Activated T-cell treated with anti-CD3 and anti-CD28 coated beads, Interleukin-2, amount 50 U/mL, for 72 hours (primary cell): ENCODE data around the gene SDR39U1. TPM values are rescaled to one million over a fixed set of nuclear protein-coding genes. Genes with fewer than 3 reads are reported as not detected.

Experiments used
- ATAC-seq, 2 donors: fragments of 150-1000 bp; cut with Tn5 transposase; replicated peaks in 1 of 2; 2 replicates each; pipeline ENCODE4 v1.10.0; 2021; ENCODE audit warnings: moderate library complexity in 2 of 2, mild to moderate bottlenecking in 1 of 2
- DNase-seq, 2 donors: peaks; one replicate each; pipeline ENCODE4 v3.0.0; 2021 to 2022; ENCODE audit warnings: mixed read lengths in 1 of 2
- H3K27ac Mint-ChIP-seq: one replicate; pipeline ENCODE4 v1.8.0; 2022; ENCODE audit warnings: mild to moderate bottlenecking, moderate library complexity, mixed read lengths
- H3K27me3 Mint-ChIP-seq: one replicate; pipeline ENCODE4 v1.8.0; 2022; ENCODE audit warnings: low read depth, mixed read lengths
- H3K36me3 Mint-ChIP-seq, 2 donors: one replicate each; pipeline ENCODE4 v1.8.0; 2022; ENCODE audit warnings: mixed read lengths in 2 of 2, mild to moderate bottlenecking in 1 of 2; ENCODE audit not compliant: insufficient read depth in 2 of 2
- H3K4me1 Mint-ChIP-seq: one replicate; pipeline ENCODE4 v1.8.0; 2022; ENCODE audit warnings: low read depth, mixed read lengths
- H3K4me3 Mint-ChIP-seq, 2 donors: one replicate each; pipeline ENCODE4 v1.8.0; 2022; ENCODE audit warnings: mild to moderate bottlenecking in 2 of 2, mixed read lengths in 2 of 2, moderate library complexity in 2 of 2
- H3K9me3 Mint-ChIP-seq, 2 donors: one replicate each; pipeline ENCODE4 v1.8.0; 2022; ENCODE audit warnings: mixed read lengths in 2 of 2
- total RNA-seq, 2 donors: library from RNA; stranded (reverse); gene quantifications; one replicate each; pipeline ENCODE4 v1.2.3, GENCODE V29; 2022

Gene SDR39U1
- total RNA-seq, 2 donors from 2014 or later: 38.5 to 44.8 TPM

GRCh38 chr14:24409192-24409591 lies 33.4 kb downstream of the SDR39U1 start:
- no peak overlapping the region for H3K27ac Mint-ChIP-seq
- no peak overlapping the region for H3K4me3 Mint-ChIP-seq
- H3K4me1 Mint-ChIP-seq: no peaks in the 10 kb centered on the region
- no peaks in the 10 kb centered on the region for H3K36me3 Mint-ChIP-seq
- H3K27me3 Mint-ChIP-seq: no peaks in the 10 kb centered on the region
- H3K9me3 Mint-ChIP-seq: no peaks in the 10 kb centered on the region
- DNase-seq (no peak), ATAC-seq (no peak)

DNA sequence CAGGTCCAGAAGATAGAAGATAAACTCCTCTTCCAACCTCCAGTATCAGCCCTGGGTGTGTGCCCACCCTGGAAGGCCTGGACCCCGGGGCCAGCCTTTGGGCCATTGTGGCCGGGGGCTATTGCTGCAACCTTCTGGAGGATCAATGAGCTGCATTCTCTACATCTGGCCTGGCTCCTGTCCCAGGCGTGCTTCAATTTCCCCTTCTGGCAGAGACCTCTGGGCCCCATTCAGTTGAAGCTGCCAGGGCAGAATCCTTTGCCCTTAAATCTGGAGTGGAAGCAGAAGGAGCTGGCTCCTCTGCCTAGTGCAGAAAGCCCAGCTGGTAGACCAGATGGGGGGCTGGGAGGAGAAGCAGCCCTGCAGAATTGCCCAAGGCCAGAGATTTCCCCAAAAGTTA lies 33.8 kb downstream of the SDR39U1 start:
- DNase-seq (no peak), ATAC-seq (no peak)
- no peak overlapping the region for H3K27ac Mint-ChIP-seq
- no peaks in the 10 kb centered on the region for H3K9me3 Mint-ChIP-seq
- no peaks in the 10 kb centered on the region for H3K27me3 Mint-ChIP-seq
- H3K36me3 Mint-ChIP-seq: no peaks in the 10 kb centered on the region
- H3K4me1 Mint-ChIP-seq: no peaks in the 10 kb centered on the region
- H3K4me3 Mint-ChIP-seq: no peak overlapping the region

- Mint-ChIP-seq H3K9me3 (no peaks in the 10 kb centered on the region), H3K27me3 (no peaks in the 10 kb centered on the region), H3K4me3 (no peak overlapping the region), H3K36me3 (no peaks in the 10 kb centered on the region), H3K27ac (no peak overlapping the region), H3K4me1 (no peaks in the 10 kb centered on the region)
- DNase-seq (no peak), ATAC-seq (no peak)
Observed at GRCh38 chr14:24407608-24408325, 34.8 kb downstream of the SDR39U1 start.

DNA sequence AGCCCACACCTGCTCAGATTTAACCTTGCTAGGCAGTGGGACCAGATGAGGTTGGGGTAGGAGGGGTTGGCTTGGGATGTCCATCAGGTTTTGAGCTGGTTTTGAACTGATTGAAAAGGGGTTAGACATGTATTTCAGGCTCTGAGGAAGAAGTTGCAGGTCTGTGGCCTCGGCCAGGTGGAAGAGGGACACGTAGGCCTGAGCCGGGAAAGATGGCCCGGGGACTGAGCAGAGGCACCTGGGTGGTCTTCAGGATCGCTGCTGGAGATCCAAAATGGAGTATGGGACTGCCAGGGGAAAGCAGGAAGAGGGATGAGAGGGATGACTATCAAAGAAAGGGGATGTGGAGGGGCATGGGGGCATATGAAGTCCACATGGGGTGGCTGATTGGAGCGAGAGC lies 36.2 kb downstream of the SDR39U1 start:
- Mint-ChIP-seq H3K27ac (no peak overlapping the region), H3K36me3 (no peaks in the 10 kb centered on the region), H3K4me3 (no peak overlapping the region), H3K9me3 (no peaks in the 10 kb centered on the region), H3K27me3 (no peaks in the 10 kb centered on the region), H3K4me1 (no peaks in the 10 kb centered on the region)
- DNase-seq (no peak), ATAC-seq (no peak)

DNA sequence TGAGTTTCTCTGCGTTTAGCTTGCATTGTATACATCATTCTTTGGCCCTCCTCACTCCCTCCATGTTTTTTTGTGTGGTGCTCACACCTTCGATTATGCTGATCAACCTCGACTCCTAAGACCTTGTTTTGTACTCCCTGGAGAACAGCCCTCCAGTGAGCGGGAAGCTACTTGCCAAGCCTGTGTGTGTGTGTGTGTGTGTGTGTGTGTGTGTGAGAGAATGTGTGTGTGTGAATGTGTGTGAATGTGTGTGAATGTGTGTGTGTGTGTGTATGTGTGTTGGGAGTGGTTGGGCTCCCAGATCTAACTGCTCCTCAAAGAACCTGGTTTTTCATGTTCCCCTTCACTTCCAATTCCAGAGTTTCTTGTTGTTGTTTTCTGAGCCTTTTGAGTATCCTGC lies 37.8 kb downstream of the SDR39U1 start:
- H3K4me3 Mint-ChIP-seq: no peak overlapping the region
- no peak for DNase-seq
- H3K4me1 Mint-ChIP-seq: no peaks in the 10 kb centered on the region
- H3K36me3 Mint-ChIP-seq: no peaks in the 10 kb centered on the region
- H3K27me3 Mint-ChIP-seq: peaks cover under 1% of the 10 kb centered on the region
- H3K27ac Mint-ChIP-seq: no peak overlapping the region
- no peaks in the 10 kb centered on the region for H3K9me3 Mint-ChIP-seq
- no peak for ATAC-seq

- Mint-ChIP-seq H3K27ac (no peak overlapping the region), H3K27me3 (peaks cover 6% of the 10 kb centered on the region), H3K4me3 (no peak overlapping the region), H3K36me3 (no peaks in the 10 kb centered on the region), H3K4me1 (peaks cover 7% of the 10 kb centered on the region), H3K9me3 (no peaks in the 10 kb centered on the region)
- no peak for DNase-seq
- no peak for ATAC-seq
Observed at GRCh38 chr14:24403294-24403998, 39.1 kb downstream of the SDR39U1 start.

DNA sequence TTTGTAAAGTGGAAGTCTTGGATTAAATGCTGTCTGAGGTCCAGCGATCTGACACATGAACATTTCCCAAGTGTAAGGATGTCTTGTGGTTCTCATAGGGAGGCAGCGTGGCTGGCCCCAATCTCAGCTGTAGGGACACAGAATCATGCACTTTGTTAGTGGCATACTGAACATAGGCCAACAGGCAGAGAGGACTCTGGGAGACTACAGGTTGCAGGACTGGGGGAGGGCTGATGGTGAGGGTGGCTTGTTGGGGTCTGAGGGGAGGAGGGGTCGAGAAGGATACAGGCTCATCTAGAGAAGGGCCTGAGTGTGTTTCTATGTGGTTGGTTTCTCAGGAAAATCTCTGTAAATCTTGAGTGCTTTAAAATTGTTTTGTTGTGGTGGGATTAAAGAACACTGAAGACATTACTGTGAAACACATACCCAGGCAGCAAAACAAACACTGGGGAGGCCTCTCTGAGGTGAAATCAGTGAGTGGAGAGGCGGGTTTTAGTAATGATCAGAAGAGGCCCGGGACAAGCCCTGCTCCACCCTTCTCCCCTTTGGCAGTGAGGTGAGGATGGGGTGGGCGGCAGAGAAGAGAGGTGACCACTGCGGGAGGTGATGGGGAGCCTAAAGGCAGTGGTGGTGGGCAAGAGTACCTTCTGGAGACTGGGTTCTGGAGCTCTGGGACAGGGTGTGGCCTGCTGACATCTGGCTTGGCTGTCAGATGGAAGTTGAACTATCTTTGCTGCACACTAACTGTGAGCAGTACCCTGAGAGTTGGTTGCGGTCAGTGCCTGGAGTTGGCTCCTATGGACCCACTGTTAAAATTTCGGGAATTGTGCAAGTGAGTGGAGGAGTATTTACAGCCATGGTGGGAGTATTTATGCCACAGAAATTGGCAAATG lies 40.5 kb downstream of the SDR39U1 start:
- Mint-ChIP-seq H3K27me3 (peaks cover 6% of the 10 kb centered on the region), H3K4me3 (no peak overlapping the region), H3K36me3 (no peaks in the 10 kb centered on the region), H3K9me3 (no peaks in the 10 kb centered on the region), H3K27ac (no peak overlapping the region), H3K4me1 (peaks cover 7% of the 10 kb centered on the region)
- DNase-seq: no peak
- no peak for ATAC-seq

- no peak overlapping the region for H3K27ac Mint-ChIP-seq
Observed at GRCh38 chr14:24399999-24400718, 42.4 kb downstream of the SDR39U1 start.

GRCh38 chr14:24399447-24399822 lies 43.1 kb downstream of the SDR39U1 start:
- Mint-ChIP-seq H3K9me3 (no peaks in the 10 kb centered on the region), H3K4me1 (peaks cover 7% of the 10 kb centered on the region), H3K36me3 (no peaks in the 10 kb centered on the region), H3K4me3 (peak overlapping the region; percentile 59 to 72), H3K27me3 (peaks cover 6% of the 10 kb centered on the region), H3K27ac (no peak overlapping the region)
- peak in 1 of 2 donors; percentile 10 for ATAC-seq
- DNase-seq: no peak

More at GRCh38 chr14:24399999-24400718, 42.4 kb downstream of the SDR39U1 start:
- Mint-ChIP-seq H3K27me3 (peaks cover 6% of the 10 kb centered on the region), H3K9me3 (no peaks in the 10 kb centered on the region), H3K36me3 (no peaks in the 10 kb centered on the region), H3K4me3 (peak overlapping the region; percentile 59 to 72), H3K4me1 (peaks cover 7% of the 10 kb centered on the region)
- ATAC-seq (no peak), DNase-seq (no peak)

- DNase-seq: peak; percentile 30 to 49
- H3K4me1 Mint-ChIP-seq: peaks cover 7% of the 10 kb centered on the region
- H3K27ac Mint-ChIP-seq: no peak within 1 kb of the TSS
- peak within 1 kb of the TSS; percentile 59 to 72 for H3K4me3 Mint-ChIP-seq
- ATAC-seq: peak; percentile 84 to 92
- peaks cover 6% of the 10 kb centered on the region for H3K27me3 Mint-ChIP-seq
- no peaks in the 10 kb centered on the region for H3K9me3 Mint-ChIP-seq
- H3K36me3 Mint-ChIP-seq: no peaks in the 10 kb centered on the region
Observed at GRCh38 chr14:24398653-24399446, 43.7 kb downstream of the SDR39U1 start, which contains the start of gene NYNRIN. TSS of gene NYNRIN (plus strand) at chr14:24399003. CDS start at chr14:24399247, 244 bp downstream.

DNA sequence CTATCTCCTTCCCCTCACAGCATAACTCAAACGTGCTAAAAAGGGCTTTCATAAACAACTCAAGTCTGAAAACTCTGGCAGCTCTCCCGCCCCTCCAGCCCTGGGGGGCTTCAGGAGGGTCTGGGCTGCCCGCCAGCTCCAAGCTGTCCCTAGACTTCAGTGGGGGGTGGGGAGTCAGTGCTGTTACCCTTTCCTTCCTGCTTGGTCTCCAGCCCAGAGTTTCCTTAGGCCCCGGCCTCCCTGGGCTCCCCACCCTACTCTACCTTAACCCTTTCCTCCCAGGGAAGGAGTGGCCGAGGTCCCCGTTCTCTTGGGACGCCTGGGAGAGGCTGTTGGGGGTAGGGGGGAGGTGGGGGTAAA lies 44.3 kb downstream of the SDR39U1 start:
- no peak for DNase-seq
- Mint-ChIP-seq H3K9me3 (no peaks in the 10 kb centered on the region), H3K27me3 (peaks cover 6% of the 10 kb centered on the region), H3K4me3 (no peak overlapping the region), H3K36me3 (no peaks in the 10 kb centered on the region), H3K4me1 (peaks cover 7% of the 10 kb centered on the region), H3K27ac (no peak overlapping the region)
- no peak for ATAC-seq

- Mint-ChIP-seq H3K4me3 (no peak overlapping the region), H3K9me3 (no peaks in the 10 kb centered on the region), H3K27ac (no peak overlapping the region), H3K27me3 (peaks cover 6% of the 10 kb centered on the region), H3K36me3 (no peaks in the 10 kb centered on the region), H3K4me1 (peaks cover 7% of the 10 kb centered on the region)
- ATAC-seq (no peak), DNase-seq (no peak)
Observed at GRCh38 chr14:24397639-24398292, 44.8 kb downstream of the SDR39U1 start.
